Progenitor cell of endocrine pancreas (in vitro differentiated cells): ENCODE results near the gene FITM1. TPM values are rescaled to one million over a fixed set of nuclear protein-coding genes. Genes with fewer than 3 reads are reported as not detected.
"Not testable (repeated sequence)": the region's sequence is repeated elsewhere in the genome, so short reads cannot be mapped to it uniquely, and the experiment has no call there.

Experiments
- DNase-seq: peaks from one replicate; pipeline ENCODE4 v3.0.0; 2021; ENCODE audit warnings: low spot score; ENCODE audit not compliant: unreplicated experiment
- H3K27ac Mint-ChIP-seq: 2 replicates; pipeline ENCODE4 v1.8.0; 2021; ENCODE audit warnings: mild to moderate bottlenecking, moderate library complexity, mixed read lengths
- H3K27me3 Mint-ChIP-seq: 2 replicates; pipeline ENCODE4 v1.8.0; 2021; ENCODE audit warnings: mixed read lengths
- H3K36me3 Mint-ChIP-seq: 2 replicates; pipeline ENCODE4 v1.8.0; 2022; ENCODE audit warnings: mixed read lengths; ENCODE audit not compliant: insufficient read depth
- H3K4me1 Mint-ChIP-seq: 2 replicates; pipeline ENCODE4 v1.8.0; 2021; ENCODE audit warnings: low read depth, mixed read lengths
- H3K4me3 Mint-ChIP-seq: 2 replicates; pipeline ENCODE4 v1.8.0; 2021; ENCODE audit warnings: low read depth, mild to moderate bottlenecking, moderate library complexity, mixed read lengths
- H3K9me3 Mint-ChIP-seq: 2 replicates; pipeline ENCODE4 v1.8.0; 2021; ENCODE audit warnings: low read depth, mixed read lengths
- CTCF ChIP-seq: fragments of 200-600 bp; sonication (generic); IDR thresholded peaks from one replicate; pipeline ENCODE4 v1.5.0; 2021; ENCODE audit warnings: antibody characterized with exemption, mild to moderate bottlenecking; ENCODE audit not compliant: unreplicated experiment
- total RNA-seq: library from RNA; stranded (reverse); gene quantifications from 2 replicates; pipeline ENCODE4 v1.2.1, GENCODE V29; 2021

The FITM1 gene
- total RNA-seq, 1 donor from 2014 or later, result 1.9 TPM

DNA sequence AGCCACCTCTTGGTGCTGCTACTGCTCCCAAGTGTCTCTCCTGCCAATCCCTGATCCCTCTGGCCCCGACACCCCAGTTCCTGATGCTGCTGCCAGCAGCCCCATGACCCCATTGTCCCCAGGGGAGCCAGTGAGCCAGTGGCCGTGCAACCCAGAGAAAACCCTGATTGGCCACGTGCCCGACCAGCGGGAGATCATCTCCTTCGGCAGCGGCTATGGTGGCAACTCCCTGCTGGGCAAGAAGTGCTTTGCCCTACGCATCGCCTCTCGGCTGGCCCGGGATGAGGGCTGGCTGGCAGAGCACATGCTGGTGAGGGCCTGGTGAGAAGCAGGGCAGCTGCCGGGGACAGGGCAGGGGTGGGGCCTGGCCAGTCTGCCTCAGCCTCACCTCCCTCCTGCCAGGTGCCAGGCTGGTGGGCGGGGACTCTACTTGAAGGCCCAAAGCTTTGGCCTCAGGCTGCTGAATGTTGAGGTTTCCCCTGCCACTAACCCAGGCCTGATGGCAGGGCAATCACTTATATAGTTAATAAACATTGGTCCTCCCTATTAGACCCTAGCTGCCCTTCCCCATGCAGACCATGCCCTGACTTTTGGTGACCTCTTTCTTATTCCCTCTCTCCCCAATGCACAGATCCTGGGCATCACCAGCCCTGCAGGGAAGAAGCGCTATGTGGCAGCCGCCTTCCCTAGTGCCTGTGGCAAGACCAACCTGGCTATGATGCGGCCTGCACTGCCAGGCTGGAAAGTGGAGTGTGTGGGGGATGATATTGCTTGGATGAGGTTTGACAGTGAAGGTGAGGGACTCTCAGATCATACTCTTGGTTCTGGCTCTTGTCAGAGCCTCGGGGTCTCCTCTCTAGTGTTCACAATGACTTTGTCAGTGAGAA lies 31.3 kb upstream of the FITM1 start:
- no peak for TF ChIP-seq CTCF
- H3K9me3 Mint-ChIP-seq, result no peaks in the 10 kb centered on the region
- H3K27me3 Mint-ChIP-seq, result no peaks in the 10 kb centered on the region
- H3K4me1 Mint-ChIP-seq, result peaks cover 11% of the 10 kb centered on the region
- no peak overlapping the region for H3K4me3 Mint-ChIP-seq
- no peak for DNase-seq
- H3K27ac Mint-ChIP-seq, result no peak overlapping the region
- H3K36me3 Mint-ChIP-seq, result peaks cover 14% of the 10 kb centered on the region

GRCh38 chr14:24100197-24100981 lies 30.1 kb upstream of the FITM1 start:
- DNase-seq, result no peak
- H3K27ac Mint-ChIP-seq, result peak overlapping the region; percentile 27
- H3K36me3 Mint-ChIP-seq, result peaks cover 23% of the 10 kb centered on the region
- H3K9me3 Mint-ChIP-seq, result peaks cover 8% of the 10 kb centered on the region
- no peaks in the 10 kb centered on the region for H3K27me3 Mint-ChIP-seq
- H3K4me1 Mint-ChIP-seq, result peaks cover 4% of the 10 kb centered on the region
- TF ChIP-seq CTCF, result no peak
- no peak overlapping the region for H3K4me3 Mint-ChIP-seq

DNA sequence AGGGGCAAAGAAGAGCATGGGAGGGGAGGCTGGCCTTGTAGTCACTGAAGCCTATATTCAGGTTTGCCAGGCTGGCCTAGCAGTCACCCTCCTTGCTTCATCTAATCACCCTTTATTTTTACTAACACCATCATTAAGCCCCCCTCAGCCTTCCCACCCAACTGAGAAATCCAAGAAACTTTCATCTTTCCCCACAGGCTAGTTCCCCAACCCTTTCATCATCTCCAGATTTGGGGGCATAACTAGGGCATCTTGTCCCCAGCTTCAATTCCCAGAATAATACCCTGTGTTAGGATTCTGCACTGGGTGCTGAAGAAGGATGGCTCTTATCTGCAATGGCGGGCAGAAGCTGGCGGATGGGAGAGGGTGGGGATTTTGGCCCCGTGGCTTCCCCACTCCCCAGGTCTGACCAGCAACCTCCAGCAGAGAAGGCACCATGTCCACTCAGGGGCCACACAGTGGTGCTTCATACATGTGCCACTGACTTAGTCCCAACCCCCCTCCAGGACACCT lies 29.4 kb upstream of the FITM1 start:
- H3K4me1 Mint-ChIP-seq, result no peaks in the 10 kb centered on the region

GRCh38 chr14:24102357-24103048 lies 28.0 kb upstream of the FITM1 start:
- H3K9me3 Mint-ChIP-seq, result peaks cover 8% of the 10 kb centered on the region
- H3K27ac Mint-ChIP-seq, result no peak overlapping the region
- no peak overlapping the region for H3K4me3 Mint-ChIP-seq
- H3K27me3 Mint-ChIP-seq, result no peaks in the 10 kb centered on the region
- H3K36me3 Mint-ChIP-seq, result peaks cover 23% of the 10 kb centered on the region
- no peak for DNase-seq
- no peak for TF ChIP-seq CTCF
- H3K4me1 Mint-ChIP-seq, result no peaks in the 10 kb centered on the region

More for the DNA sequence above, 29.4 kb upstream of the FITM1 start:
- Mint-ChIP-seq H3K27me3 (no peaks in the 10 kb centered on the region), H3K4me3 (no peak overlapping the region), H3K27ac (peak overlapping the region; percentile 27), H3K9me3 (peaks cover 8% of the 10 kb centered on the region), H3K36me3 (peaks cover 23% of the 10 kb centered on the region)
- TF ChIP-seq CTCF, result no peak
- DNase-seq, result no peak

- no peak overlapping the region for H3K27ac Mint-ChIP-seq
- DNase-seq, result no peak
- no peak for TF ChIP-seq CTCF
- no peaks in the 10 kb centered on the region for H3K27me3 Mint-ChIP-seq
- peaks cover 8% of the 10 kb centered on the region for H3K9me3 Mint-ChIP-seq
- no peak overlapping the region for H3K4me3 Mint-ChIP-seq
- no peaks in the 10 kb centered on the region for H3K4me1 Mint-ChIP-seq
- peaks cover 23% of the 10 kb centered on the region for H3K36me3 Mint-ChIP-seq
Observed at GRCh38 chr14:24103451-24103850, 27.0 kb upstream of the FITM1 start.

DNA sequence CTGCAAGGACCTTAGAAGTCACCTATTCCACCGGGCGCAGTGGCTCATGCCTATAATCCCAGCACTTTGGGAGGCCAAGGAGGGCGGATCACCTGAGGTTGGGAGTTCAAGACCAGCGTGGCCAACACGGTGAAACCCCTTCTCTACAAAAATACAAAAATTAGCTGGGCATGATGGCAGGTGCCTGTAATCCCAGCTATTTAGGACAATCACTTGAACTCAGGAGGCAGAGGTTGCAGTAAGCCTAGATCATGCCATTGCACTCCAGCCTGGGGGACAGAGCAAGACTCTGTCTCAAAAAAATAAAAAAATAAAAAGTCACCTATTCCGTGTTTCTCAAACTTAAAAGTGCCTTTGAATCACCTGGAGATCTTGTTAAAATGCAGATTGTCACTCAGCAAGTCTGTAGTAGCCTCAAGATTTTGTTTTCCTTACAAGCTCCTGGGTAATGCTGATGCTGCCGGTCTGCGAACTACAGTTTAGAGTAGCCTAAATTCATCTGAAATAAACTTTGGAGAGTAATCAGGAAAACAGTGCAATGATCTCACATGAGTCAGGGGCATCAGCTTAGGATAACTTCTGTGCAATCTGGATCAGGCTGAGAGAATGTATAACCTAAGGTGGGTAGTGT lies 24.7 kb upstream of the FITM1 start:
- H3K36me3 Mint-ChIP-seq, result peaks cover 20% of the 10 kb centered on the region
- DNase-seq, H3K9me3 Mint-ChIP-seq, H3K27me3 Mint-ChIP-seq, H3K4me3 Mint-ChIP-seq, H3K27ac Mint-ChIP-seq, H3K4me1 Mint-ChIP-seq: not testable (repeated sequence)
